ENCODE results near the gene PPOX.

Gene PPOX

GRCh38 chr1:161173711-161174110 lies 7.5 kb downstream of the PPOX start:
- peaks cover 63% of the 10 kb centered on the region for H3K36me3 ChIP-seq (ENCODE audit: insufficient read depth, low read length)
- no peaks in the 10 kb centered on the region for H3K27me3 ChIP-seq (ENCODE audit: insufficient read depth, low read length)
- no peaks in the 10 kb centered on the region for H3K9me3 ChIP-seq (ENCODE audit: low read length)
- no peak overlapping the region for H2AFZ ChIP-seq (ENCODE audit: low read depth, low read length)
- H3K4me3 ChIP-seq (ENCODE audit: low read length): no peak overlapping the region
- H3K4me1 ChIP-seq (ENCODE audit: insufficient read depth, low read length): peaks cover 12% of the 10 kb centered on the region

- Histone ChIP-seq H3K36me3 (ENCODE audit: insufficient read depth, low read length) (peaks cover 52% of the 10 kb centered on the region), H3K27me3 (ENCODE audit: insufficient read depth, low read length) (no peaks in the 10 kb centered on the region), H3K4me1 (ENCODE audit: insufficient read depth, low read length) (peaks cover 12% of the 10 kb centered on the region), H3K9me3 (ENCODE audit: low read length) (no peaks in the 10 kb centered on the region), H3K4me3 (ENCODE audit: low read length) (no peak overlapping the region), H2AFZ (ENCODE audit: low read depth, low read length) (no peak overlapping the region)
These were observed 8.7 kb downstream of the PPOX start for GRCh38 chr1:161174911-161175310.

DNA sequence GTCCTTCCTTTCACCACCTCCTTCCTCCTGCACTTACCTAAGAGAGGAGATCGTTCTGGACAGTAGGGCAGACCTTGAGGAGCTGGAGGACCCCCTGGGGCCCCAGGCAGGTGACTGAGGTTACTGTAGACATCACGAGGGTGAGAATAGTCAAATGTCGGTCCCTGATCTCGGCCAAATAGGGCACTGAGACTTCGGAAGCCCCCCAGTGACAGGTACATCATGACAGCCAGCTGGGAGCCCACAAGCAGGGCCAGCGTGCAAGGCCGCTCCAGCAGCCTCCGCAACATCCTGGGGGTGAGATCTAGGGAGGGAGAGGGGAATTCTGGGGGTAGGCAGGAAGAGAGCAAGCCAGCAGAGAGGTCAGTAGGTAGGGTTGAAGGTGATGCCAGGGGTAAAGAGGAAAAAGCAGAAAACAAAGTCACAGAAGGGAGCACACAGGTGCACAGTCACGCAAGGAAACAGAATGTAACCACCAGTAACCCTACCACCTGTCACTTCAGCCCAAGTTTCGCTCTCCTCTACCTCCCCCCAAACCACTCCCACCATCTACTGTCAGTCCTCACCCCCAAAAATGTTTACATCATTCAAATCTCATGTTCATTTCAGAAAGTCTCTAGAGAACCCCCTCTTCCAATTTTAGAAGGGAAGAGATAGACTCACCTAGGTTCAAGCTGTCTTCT lies 9.7 kb downstream of the PPOX start:
- H3K9me3 ChIP-seq (ENCODE audit: low read length): no peaks in the 10 kb centered on the region
- H2AFZ ChIP-seq (ENCODE audit: low read depth, low read length): no peak overlapping the region
- peaks cover 12% of the 10 kb centered on the region for H3K4me1 ChIP-seq (ENCODE audit: insufficient read depth, low read length)
- H3K36me3 ChIP-seq (ENCODE audit: insufficient read depth, low read length): peaks cover 45% of the 10 kb centered on the region
- peak overlapping the region; percentile 66 for H3K4me3 ChIP-seq (ENCODE audit: low read length)
- H3K27me3 ChIP-seq (ENCODE audit: insufficient read depth, low read length): no peaks in the 10 kb centered on the region

DNA sequence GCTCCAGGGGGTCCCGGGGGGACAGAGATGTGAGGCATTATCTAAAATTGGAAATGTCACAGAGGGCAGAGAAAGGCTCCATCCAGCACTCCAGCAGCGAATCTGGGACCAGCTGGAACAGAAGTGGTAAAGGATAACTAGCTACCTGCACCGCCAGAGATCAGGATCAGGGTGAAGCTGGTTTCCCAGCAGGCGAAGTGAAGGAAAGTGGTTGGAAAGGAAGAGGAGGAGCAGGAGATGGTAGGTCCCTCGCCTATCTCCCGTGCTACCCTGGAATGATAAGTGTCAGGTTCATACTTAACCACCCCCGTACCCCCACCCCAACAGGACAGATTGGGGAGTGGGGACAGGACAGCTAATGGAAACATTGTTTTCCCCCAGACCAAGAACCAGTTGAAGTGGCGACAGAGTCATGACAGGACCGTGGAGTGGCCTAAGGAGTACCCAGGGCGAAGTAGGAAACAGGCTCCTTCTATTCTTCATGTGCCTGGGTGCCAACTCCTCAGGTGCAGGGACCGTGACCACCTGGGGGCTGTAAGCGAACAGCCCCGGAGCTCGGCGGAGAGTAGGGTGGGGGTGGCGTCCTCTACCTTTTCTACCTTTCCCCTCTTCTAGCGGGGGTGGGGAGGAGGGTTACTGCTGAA lies 10.4 kb downstream of the PPOX start:
- peak overlapping the region; percentile 66 for H3K4me3 ChIP-seq (ENCODE audit: low read length)
- H3K9me3 ChIP-seq (ENCODE audit: low read length): no peaks in the 10 kb centered on the region
- no peaks in the 10 kb centered on the region for H3K27me3 ChIP-seq (ENCODE audit: insufficient read depth, low read length)
- peaks cover 38% of the 10 kb centered on the region for H3K36me3 ChIP-seq (ENCODE audit: insufficient read depth, low read length)
- peak overlapping the region; percentile 57 for H2AFZ ChIP-seq (ENCODE audit: low read depth, low read length)
- H3K4me1 ChIP-seq (ENCODE audit: insufficient read depth, low read length): peaks cover 12% of the 10 kb centered on the region

- Histone ChIP-seq H3K27me3 (ENCODE audit: insufficient read depth, low read length) (no peaks in the 10 kb centered on the region), H2AFZ (ENCODE audit: low read depth, low read length) (peak within 1 kb of the TSS; percentile 57), H3K9me3 (ENCODE audit: low read length) (no peaks in the 10 kb centered on the region), H3K36me3 (ENCODE audit: insufficient read depth, low read length) (peaks cover 31% of the 10 kb centered on the region), H3K4me3 (ENCODE audit: low read length) (peak within 1 kb of the TSS; percentile 66), H3K4me1 (ENCODE audit: insufficient read depth, low read length) (peaks cover 12% of the 10 kb centered on the region)
These were observed 11.1 kb downstream of the PPOX start, which contains the start of gene B4GALT3 for GRCh38 chr1:161177112-161177935. TSS of gene B4GALT3 (minus strand) at chr1:161177507. CDS start at chr1:161176060, 1,447 bp downstream.

GRCh38 chr1:161177936-161178244 lies 11.7 kb downstream of the PPOX start:
- H3K4me1 ChIP-seq (ENCODE audit: insufficient read depth, low read length): peaks cover 12% of the 10 kb centered on the region
- H3K36me3 ChIP-seq (ENCODE audit: insufficient read depth, low read length): peaks cover 27% of the 10 kb centered on the region
- H3K9me3 ChIP-seq (ENCODE audit: low read length): no peaks in the 10 kb centered on the region
- no peaks in the 10 kb centered on the region for H3K27me3 ChIP-seq (ENCODE audit: insufficient read depth, low read length)
- peak overlapping the region; percentile 66 for H3K4me3 ChIP-seq (ENCODE audit: low read length)
- H2AFZ ChIP-seq (ENCODE audit: low read depth, low read length): peak overlapping the region; percentile 57

DNA sequence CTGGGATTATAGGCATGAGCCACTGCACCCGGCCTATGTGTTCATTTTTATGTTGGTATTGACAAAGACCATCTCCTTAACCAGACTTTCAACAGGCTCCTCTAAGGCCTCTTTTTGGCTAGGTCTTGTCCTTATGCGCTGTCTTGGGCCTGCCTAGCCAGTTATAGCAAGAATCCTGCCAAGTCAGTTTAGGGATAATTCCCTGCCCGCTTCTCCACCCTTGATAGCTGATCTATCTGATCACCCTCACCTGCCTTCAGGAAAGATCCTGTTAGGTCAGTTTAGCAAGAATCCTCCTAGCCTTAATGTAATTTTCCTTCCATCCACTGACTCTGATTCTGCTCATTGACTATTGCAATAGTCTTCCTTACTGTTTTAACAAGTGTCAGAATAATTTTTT lies 13.5 kb downstream of the PPOX start:
- Histone ChIP-seq H3K4me1 (ENCODE audit: insufficient read depth, low read length) (peaks cover 12% of the 10 kb centered on the region), H2AFZ (ENCODE audit: low read depth, low read length) (no peak overlapping the region), H3K9me3 (ENCODE audit: low read length) (no peaks in the 10 kb centered on the region), H3K36me3 (ENCODE audit: insufficient read depth, low read length) (peaks cover 13% of the 10 kb centered on the region), H3K4me3 (ENCODE audit: low read length) (no peak overlapping the region), H3K27me3 (ENCODE audit: insufficient read depth, low read length) (no peaks in the 10 kb centered on the region)

GRCh38 chr1:161180639-161181038 lies 14.4 kb downstream of the PPOX start:
- Histone ChIP-seq H3K4me3 (ENCODE audit: low read length) (no peak overlapping the region), H3K36me3 (ENCODE audit: insufficient read depth, low read length) (peaks cover 4% of the 10 kb centered on the region), H2AFZ (ENCODE audit: low read depth, low read length) (no peak overlapping the region), H3K4me1 (ENCODE audit: insufficient read depth, low read length) (peaks cover 12% of the 10 kb centered on the region), H3K27me3 (ENCODE audit: insufficient read depth, low read length) (no peaks in the 10 kb centered on the region), H3K9me3 (ENCODE audit: low read length) (no peaks in the 10 kb centered on the region)

DNA sequence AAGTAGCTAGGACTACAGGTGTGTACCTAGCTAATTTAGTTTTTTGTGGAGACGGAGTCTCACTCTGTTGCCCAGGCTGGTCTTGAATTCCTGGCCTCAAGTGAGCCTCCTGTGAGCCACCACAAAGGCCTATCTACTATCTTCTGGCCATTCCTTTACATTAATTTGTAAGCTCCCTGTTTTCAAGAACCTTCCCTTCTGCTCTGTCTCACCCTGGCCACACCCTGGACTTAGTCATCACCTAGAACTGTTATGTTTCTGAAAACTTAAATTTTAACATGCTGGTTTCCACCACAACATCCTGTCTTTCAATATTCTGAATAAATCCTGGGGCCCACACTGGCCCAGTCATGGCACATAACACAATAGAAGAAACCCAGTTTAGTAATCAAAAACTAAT lies 16.0 kb downstream of the PPOX start:
- no peaks in the 10 kb centered on the region for H3K36me3 ChIP-seq (ENCODE audit: insufficient read depth, low read length)
- no peaks in the 10 kb centered on the region for H3K27me3 ChIP-seq (ENCODE audit: insufficient read depth, low read length)
- H3K4me1 ChIP-seq (ENCODE audit: insufficient read depth, low read length): peaks cover 2% of the 10 kb centered on the region
- H3K9me3 ChIP-seq (ENCODE audit: low read length): no peaks in the 10 kb centered on the region
- no peak overlapping the region for H2AFZ ChIP-seq (ENCODE audit: low read depth, low read length)
- H3K4me3 ChIP-seq (ENCODE audit: low read length): no peak overlapping the region

DNA sequence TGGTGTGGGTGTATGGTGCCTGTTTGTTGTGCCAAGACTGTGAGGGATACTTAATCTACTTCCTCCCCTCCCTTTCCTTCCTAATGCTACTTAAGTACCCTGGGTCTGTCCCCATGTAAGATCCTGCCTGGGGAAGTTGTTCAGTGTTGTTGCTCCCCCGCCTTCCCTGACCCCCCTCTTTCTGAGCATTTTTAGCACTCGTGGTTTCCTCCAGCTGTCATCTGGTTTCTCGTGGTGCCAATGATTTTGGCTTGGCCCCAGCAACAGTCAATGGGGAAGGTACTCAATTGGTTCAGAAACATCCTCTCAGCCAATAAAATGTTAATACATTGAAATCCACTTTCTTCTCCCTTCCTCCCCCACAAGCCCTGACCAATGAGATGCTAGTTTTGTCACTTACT lies 19.1 kb downstream of the PPOX start:
- no peaks in the 10 kb centered on the region for H3K9me3 ChIP-seq (ENCODE audit: low read length)
- no peaks in the 10 kb centered on the region for H3K27me3 ChIP-seq (ENCODE audit: insufficient read depth, low read length)
- no peak overlapping the region for H2AFZ ChIP-seq (ENCODE audit: low read depth, low read length)
- H3K36me3 ChIP-seq (ENCODE audit: insufficient read depth, low read length): no peaks in the 10 kb centered on the region
- no peaks in the 10 kb centered on the region for H3K4me1 ChIP-seq (ENCODE audit: insufficient read depth, low read length)
- H3K4me3 ChIP-seq (ENCODE audit: low read length): no peak overlapping the region

- no peak overlapping the region for H3K4me3 ChIP-seq (ENCODE audit: low read length)
- peaks cover 3% of the 10 kb centered on the region for H3K4me1 ChIP-seq (ENCODE audit: insufficient read depth, low read length)
- no peaks in the 10 kb centered on the region for H3K27me3 ChIP-seq (ENCODE audit: insufficient read depth, low read length)
- H3K9me3 ChIP-seq (ENCODE audit: low read length): no peaks in the 10 kb centered on the region
- no peaks in the 10 kb centered on the region for H3K36me3 ChIP-seq (ENCODE audit: insufficient read depth, low read length)
- no peak overlapping the region for H2AFZ ChIP-seq (ENCODE audit: low read depth, low read length)
These were observed 19.6 kb downstream of the PPOX start for GRCh38 chr1:161185732-161186311.

GRCh38 chr1:161187311-161187710 lies 21.1 kb downstream of the PPOX start:
- no peaks in the 10 kb centered on the region for H3K36me3 ChIP-seq (ENCODE audit: insufficient read depth, low read length)
- no peaks in the 10 kb centered on the region for H3K9me3 ChIP-seq (ENCODE audit: low read length)
- no peak overlapping the region for H3K4me3 ChIP-seq (ENCODE audit: low read length)
- no peaks in the 10 kb centered on the region for H3K27me3 ChIP-seq (ENCODE audit: insufficient read depth, low read length)
- no peak overlapping the region for H2AFZ ChIP-seq (ENCODE audit: low read depth, low read length)
- H3K4me1 ChIP-seq (ENCODE audit: insufficient read depth, low read length): peaks cover 4% of the 10 kb centered on the region

DNA sequence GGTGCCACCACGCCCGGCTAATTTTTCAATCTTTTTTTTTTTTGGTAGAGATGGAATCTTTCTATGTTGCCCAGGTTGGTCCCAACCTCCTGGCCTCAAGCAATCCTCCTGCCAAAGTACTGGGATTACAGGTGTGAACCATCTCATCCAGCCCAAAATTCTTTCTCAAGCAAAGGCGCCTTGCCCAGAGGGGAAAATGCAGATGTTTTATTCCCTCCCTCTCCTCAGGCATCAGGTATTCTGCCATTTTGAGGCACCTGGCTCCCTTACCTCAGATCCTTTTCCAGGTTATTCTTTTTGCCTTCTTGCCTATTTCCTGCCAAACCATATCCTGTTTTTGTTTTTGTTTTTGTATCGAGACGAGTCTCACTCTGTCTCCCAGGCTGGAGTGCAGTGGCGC lies 22.2 kb downstream of the PPOX start:
- Histone ChIP-seq H3K9me3 (ENCODE audit: low read length) (no peaks in the 10 kb centered on the region), H3K36me3 (ENCODE audit: insufficient read depth, low read length) (no peaks in the 10 kb centered on the region), H3K4me1 (ENCODE audit: insufficient read depth, low read length) (peaks cover 10% of the 10 kb centered on the region), H3K4me3 (ENCODE audit: low read length) (no peak overlapping the region), H2AFZ (ENCODE audit: low read depth, low read length) (no peak overlapping the region), H3K27me3 (ENCODE audit: insufficient read depth, low read length) (no peaks in the 10 kb centered on the region)
